Thyroid gland (tissue), 4 donors: ENCODE measurements around the gene PNMA8B.

Experiments used
- POLR2A ChIP-seq, 2 donors: fragments of 450-650 bp; IDR thresholded peaks; one replicate each; pipeline ENCODE4 v1.6.1; 2017; ENCODE audit warnings: antibody characterized with exemption in 2 of 2, mild to moderate bottlenecking in 2 of 2, moderate library complexity in 1 of 2
- TF ChIP-seq, protein P1 (sequence below), 6 experiments: fragments of 200-600 bp in 3 of 6; fragments of 450-650 bp in 3 of 6; sonication (generic) in 3 of 6; IDR thresholded peaks; one replicate each; pipeline ENCODE4 v1.5.1; 2016 to 2019; ENCODE audit warnings: antibody characterized with exemption in 6 of 6, mild to moderate bottlenecking in 2 of 6, inconsistent platforms in 1 of 6, moderate library complexity in 1 of 6

GRCh38 chr19:46441866-46442265 is 53.8 kb downstream of the PNMA8B start:
- TF ChIP-seq, protein P1, sequence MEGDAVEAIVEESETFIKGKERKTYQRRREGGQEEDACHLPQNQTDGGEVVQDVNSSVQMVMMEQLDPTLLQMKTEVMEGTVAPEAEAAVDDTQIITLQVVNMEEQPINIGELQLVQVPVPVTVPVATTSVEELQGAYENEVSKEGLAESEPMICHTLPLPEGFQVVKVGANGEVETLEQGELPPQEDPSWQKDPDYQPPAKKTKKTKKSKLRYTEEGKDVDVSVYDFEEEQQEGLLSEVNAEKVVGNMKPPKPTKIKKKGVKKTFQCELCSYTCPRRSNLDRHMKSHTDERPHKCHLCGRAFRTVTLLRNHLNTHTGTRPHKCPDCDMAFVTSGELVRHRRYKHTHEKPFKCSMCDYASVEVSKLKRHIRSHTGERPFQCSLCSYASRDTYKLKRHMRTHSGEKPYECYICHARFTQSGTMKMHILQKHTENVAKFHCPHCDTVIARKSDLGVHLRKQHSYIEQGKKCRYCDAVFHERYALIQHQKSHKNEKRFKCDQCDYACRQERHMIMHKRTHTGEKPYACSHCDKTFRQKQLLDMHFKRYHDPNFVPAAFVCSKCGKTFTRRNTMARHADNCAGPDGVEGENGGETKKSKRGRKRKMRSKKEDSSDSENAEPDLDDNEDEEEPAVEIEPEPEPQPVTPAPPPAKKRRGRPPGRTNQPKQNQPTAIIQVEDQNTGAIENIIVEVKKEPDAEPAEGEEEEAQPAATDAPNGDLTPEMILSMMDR (IDR thresholded peaks at IDR 0.05): no peak
- TF ChIP-seq POLR2A (IDR thresholded peaks at IDR 0.05): no peak
